HG02852 (cell line): Measurements from ENCODE around the gene MKI67.
A peak's percentile ranks its signal among the peaks of the same experiment; 100 is the strongest.
"Not testable (repeated sequence)": the region's sequence is repeated elsewhere in the genome, so short reads cannot be mapped to it uniquely, and the experiment has no call there.

Experiments used
- ATAC-seq: cut with Tn5 transposase; IDR thresholded peaks from one replicate; pipeline ENCODE4 v1.9.1; 2021; ENCODE audit warnings: mild to moderate bottlenecking, moderate library complexity; ENCODE audit not compliant: unreplicated experiment

MKI67 gene

DNA sequence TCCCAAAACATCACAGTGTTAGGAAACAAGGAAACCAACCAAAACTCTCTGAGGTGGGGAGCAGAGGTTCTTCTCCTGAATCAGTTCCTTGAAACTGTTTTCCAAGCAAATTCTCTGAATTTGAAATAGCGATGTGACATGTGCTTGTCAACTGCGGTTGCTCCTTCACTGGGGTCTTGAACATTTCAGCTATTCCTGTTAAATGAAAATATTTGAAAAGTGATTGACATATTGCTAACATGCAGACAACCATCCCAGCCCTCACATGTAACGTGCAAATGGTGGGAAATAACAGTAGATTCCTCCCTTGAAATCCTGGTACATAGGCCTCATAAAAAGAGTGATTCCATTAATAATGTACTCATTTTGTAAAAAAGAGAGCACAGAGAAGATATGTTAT, 15.9 kb downstream of the MKI67 start:
- no peak for ATAC-seq

DNA sequence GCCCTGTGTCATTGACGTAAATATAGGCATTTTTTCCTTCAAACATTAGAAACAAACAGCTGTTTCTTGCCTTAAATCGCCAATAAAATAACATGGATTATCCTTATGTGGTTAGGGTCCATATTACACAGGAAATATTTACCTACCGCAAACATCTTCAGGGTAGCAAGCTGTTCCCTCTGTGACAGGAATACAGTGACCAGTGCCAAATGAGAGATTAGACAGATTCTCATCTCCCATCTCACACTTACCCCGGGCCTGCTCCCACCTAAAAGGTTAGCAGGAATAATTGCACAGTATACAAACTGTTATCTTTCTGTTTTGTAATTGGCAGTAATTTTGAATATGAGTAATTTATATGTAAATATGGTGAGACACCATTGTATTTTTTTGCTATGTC, 16.5 kb downstream of the MKI67 start:
- no peak for ATAC-seq

DNA sequence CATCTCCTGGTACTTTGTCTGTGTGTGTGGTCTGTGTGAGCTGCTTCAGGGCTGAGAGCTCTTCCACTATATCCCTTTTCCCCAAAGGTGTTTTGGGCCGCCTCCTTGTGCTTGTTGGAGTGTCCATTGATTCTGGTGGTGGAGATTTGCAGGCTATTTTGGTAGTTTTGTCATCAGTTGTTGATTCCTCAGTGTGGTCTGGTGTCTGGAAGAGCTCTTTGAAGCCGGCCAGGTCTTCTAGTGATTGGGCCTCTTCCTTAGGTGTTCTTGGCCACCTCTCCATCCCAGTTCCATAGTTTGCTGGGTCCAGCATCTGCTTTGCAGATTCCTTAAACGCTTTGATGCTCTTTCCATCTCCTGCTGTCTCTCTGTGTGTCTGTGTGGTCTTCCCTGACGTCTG, 20.8 kb downstream of the MKI67 start:
- no peak for ATAC-seq

DNA sequence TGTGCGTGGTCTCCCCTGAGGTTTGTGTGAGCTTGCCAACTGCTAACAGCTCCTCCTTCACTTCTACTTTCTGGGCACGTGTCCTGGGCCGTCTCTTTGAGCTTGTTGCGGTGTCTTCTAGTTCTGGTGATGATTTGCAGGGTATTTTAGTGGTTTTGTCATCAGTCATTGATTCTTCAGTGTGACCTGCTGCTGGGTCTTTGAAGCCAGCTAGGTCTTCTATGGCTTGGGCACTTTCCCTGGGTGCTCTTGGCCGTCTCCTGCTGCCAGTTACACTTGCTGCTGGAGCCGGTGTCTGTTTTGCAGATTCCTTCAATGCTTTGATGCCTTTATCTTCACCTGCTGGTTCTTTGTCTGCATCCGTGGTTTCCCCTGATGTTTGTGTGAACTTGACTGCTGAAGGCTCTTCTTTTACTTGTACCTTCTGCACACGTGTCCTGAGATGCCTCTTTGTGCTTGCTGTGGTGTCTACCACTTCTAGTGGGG, 23.0 kb downstream of the MKI67 start:
- no peak for ATAC-seq

DNA sequence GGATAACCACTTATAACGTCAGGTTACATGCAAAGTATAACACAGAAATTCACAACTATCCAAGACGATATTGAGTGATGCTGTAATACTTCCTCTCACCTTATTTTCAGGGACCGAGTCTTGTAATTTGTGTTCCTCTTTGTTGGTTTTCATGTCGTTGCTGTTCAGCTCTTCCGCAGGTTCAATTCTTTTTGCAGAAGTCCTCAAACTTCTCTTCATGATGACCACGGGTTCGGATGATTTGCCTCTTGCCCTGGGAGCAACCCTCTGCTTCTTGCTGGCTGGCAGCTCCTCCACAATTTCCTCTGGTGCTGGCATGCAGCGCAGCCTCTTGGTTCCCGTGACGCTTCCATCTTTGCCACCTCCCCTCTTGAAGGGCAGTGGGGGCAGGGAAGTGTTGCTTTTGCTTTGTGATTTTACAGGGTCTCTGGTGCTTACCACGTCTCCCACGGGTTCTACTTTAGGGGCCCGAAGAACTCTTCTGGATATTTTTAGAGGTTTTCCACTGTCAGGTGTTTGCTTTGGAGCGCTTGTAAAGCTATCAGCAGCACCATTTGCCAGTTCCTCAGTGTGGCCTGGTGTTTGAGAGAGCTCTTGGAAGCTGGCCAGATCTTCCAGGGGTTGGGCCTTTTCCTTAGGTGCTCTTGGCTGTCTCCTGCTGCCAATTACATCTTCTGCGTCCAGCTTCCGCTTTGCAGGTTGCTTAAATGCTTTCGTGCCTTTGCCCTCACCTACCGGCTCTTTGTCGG, 23.6 kb downstream of the MKI67 start:
- ATAC-seq: no peak

DNA sequence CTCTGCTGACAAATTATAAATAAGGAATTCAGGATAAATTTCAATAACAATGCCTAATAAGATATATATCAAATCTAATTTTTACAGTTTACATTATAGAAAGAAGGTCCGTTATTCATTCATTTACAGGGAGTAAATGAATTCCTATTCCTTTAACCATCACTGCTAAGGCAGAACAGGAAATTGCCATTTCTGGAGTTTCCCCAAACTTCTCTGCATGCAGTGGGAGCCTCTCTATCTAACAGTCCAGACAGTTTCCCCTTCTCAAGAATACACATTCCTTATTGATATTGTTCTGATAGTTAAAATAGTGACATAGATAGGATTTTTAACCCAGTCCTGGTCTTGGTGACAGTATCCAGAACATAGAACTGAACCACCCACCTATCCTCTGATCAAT, 24.3 kb downstream of the MKI67 start:
- no peak for ATAC-seq

DNA sequence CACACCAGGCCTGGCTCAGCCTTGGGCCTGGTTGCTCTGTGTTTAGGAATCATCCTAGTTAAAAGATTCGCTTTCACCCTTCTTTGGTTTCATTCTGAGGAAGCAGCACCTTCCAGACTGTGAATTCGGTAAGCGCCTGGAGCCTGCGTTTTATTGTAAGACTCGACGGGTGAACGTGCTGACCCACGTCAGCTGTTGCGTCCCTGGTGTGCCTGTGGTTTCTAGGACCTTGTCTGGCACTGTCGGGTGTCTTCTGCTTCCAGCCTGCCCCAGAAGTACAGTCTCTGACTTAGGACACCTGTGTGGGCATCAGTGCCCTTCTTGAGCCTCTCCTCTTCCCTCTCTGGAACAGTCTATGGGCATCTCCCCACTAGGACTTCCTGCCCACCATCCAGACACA, 26.3 kb downstream of the MKI67 start:
- no peak for ATAC-seq

DNA sequence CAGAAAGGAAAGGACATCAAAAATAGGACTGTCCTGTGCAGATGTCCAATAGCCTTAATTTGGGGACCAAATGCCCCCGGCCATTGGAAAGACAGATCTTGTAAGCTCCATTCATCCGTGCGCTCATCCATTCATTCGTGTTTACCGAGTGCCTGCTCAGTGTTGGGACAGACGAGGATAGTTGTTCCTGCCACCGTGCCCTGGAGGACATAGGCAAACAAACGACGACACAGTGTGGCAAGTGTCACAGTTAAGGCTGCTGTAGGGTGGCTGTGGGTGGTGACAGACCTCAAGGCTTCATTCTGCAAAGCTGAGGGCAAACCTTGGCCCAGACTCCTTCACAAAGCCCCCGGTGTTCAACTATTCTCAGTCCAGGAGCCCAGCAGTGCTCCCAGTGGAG, 27.6 kb downstream of the MKI67 start:
- no peak for ATAC-seq

DNA sequence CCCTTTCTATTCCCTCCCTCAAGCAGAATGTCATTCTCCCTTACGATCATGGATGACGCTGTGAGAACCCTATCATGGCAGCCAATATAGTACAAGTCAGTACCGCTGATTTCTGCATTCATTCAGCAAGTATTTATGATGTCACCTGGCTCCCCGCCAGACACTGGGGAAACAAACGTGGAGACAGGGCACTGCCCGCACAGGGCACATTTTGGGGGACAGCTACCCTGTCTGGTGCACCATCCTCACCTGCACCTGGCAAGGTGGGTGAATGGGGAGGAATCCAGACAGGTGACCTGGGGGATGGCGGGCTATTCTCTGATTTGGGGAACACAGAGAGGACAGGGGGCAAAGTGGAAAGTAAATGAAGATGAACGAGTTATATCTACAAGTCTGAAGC, 28.4 kb downstream of the MKI67 start:
- ATAC-seq: no peak

DNA sequence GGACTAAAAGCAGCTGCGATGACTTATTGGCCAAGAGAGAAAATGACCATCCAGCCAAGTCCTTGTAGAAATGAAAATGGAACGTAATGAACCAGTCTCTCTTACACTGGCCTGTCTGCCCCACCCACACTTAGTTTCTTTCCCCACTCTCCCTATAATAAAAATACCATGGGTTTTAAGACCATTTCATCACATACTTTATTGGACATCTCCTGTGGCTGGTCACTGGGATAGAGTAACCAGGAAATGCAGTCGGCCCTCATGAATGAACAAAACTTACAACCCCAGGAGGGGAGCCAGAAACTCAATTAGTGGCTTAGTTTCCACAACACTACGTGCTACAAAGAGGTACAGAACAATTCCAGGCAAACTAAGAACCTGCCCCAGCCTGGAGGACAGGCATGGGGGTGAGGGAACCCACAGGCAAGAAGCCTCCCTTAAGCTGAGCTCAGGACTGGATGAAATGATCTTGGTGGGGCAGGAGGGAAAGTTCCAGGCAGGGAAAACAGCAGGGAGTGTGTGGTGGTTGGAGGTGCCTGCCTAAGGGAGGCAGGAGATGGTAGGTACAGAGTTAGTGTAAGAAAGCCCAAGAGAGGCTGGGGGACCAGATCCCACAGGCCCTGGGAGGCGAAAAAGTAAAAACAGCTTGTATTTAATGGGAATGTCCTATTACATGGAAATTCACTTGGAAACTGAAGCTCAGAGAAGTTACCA, 29.6 kb downstream of the MKI67 start:
- no peak for ATAC-seq

DNA sequence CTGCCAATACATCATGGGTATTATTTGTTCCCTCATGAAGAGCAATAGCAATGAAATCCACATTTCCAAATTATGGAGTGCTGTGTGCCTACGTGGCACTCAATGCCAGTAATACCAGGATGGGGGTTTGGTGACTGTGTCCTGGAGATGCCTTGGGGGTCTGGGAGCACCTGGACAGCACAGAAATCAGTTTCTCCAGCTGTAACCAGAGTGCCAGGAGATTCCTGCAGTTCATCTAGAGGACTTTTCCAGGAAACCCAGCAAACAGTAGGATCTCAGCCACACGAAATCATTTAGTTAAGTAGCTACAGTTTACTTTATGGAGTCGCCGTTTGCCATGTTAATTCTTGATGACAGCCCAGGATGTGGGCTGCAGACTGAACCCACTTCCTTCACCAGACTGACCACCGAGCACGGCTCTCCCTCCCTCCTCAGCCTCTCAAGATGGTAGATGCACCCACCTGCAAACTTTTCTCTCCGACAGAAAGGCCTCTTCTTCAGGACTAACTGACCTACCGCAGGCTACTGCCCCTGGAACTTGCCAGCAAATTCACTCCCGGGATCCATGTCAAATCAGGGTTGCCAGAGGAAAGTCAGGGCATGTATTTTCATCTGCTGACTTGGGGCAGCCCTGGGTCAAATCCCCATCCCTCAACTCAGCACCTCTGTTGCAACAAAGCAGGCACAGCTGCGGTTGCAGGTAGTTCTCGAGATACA, 30.3 kb downstream of the MKI67 start:
- peak; percentile 38 for ATAC-seq

DNA sequence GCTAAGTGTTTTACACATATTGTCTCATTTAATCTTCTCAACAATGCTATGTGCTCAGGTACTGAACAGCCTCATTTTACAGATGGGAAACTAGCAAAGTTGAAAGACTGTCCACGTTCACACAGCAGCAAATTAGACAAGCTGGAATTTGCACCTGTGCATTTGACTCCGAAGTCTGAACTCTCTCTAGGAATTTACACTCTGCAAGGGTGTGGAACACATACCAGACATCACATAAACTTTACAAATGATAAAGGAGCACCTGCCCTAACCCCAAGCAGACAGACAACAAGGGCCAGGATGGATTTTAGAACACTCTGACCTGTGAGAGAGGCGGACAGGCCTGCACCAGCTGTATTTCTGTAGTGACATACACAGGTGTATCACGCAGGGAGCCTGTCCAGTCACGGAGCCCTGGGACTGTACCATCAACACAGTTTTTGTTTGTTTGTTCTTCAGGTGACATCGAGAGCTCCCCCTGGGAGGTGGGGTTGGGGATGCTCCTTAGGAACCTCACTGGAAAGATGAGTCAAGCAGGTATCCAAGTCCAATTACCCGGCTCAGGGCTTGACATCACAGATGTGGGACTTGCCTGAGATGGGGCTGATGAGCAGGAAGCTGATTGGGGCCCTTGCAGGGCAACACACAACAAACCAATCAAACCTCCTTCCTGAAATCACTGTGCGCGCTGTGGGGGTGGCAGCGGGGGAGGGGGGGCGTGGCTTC, 31.0 kb downstream of the MKI67 start:
- ATAC-seq: peak; percentile 75

DNA sequence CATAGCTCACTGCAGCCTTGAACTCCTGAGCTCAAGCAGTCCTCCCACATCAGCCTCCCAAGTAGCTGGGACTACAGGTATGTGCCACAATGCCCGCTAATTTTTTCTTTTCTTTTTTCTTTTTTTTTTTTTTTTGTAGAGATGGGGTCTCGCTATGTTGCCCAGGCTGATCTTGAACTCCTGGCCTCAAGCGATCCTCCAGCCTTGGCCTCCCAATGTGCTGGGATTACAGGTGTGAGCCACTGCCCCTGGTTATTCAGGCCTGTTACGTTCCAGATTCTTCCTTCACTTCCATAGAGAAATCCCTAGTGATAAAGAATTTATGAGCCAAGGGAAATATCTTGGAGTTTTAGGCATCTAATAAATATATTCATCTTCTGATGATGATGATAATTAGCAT, 31.6 kb downstream of the MKI67 start:
- ATAC-seq: not testable (repeated sequence)

DNA sequence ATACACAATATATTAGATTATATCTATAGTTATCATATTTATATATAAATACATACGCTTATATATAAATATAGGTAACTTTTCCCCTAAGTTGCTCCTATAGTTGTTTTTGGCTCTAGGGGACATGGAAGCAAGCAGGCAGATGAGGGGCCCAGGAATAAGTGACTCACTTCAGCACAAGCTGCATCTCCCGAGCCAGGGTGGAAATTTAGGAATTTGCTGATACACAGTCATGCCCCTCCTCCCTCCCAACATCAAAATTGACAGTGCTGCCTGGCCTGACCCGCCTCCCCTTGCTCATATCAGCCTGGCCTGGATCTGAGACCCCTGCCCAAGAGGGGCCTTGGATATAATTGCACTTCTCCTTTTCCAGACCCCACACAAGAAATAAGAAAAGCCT, 33.8 kb downstream of the MKI67 start:
- no peak for ATAC-seq

DNA sequence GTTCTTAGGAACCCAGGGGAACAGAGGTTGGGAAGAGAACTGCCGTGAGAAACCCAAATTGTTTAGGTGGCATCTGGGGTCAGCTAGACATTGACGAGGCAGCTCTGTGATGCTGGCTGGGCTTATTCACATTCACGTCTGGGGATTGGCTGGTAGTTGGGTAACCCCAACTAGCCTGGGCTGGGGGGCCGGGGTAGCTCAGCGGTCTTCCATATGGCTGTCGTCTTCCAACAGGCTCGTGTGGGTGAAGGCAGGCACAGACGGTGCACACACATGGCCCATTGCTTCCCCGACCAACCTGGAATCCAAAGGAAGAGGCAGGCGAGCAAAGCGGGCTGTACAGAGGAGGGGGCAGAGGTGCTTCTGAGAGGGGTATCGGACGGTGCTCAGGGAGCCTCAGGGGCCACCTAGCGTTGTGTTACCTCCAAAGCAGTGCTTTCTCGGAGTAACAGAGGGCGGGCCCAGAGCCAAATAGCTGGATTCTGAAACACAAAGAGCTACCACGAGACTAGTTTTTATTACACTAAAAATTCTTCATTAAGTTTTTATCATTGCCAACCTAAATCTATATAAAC, 34.5 kb downstream of the MKI67 start:
- no peak for ATAC-seq

DNA sequence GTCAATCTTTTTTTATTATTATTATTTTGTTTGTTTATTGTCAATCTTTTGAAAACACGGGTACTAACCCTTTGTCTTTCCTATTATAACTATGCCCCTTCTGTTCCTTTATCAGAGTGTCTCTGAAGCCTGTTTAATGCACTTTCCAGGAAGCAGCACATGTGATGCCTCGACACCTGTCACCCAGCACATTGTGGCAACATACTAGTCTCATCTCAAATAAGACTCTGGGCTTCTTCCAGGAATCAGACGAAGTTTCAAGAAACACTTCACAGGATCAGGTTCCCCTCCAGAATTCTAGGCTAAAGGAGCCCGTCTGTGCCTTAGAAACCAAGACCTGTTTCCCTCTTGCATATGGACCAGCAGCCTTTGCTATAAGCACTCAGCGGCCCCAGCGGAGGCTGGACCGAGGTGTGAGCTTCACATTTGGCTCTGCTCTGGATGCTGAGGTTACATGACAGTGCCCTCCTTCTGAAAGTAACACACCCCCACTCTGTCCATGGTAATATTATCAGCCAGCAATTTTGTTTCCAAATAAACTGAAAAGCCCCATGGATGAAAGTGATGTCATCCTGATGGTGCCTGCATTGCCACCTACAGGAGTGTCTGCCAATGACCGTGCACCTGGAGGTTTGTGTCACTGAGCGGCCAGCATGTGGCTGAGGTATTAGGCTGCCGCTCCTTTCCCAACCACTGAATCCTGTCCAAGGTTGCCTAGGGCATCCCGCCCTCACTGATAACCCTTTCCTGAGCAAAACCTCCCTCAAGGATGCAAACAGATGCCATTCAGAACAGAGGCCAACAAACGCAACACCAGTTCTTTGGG, 38.1 kb downstream of the MKI67 start:
- no peak for ATAC-seq

DNA sequence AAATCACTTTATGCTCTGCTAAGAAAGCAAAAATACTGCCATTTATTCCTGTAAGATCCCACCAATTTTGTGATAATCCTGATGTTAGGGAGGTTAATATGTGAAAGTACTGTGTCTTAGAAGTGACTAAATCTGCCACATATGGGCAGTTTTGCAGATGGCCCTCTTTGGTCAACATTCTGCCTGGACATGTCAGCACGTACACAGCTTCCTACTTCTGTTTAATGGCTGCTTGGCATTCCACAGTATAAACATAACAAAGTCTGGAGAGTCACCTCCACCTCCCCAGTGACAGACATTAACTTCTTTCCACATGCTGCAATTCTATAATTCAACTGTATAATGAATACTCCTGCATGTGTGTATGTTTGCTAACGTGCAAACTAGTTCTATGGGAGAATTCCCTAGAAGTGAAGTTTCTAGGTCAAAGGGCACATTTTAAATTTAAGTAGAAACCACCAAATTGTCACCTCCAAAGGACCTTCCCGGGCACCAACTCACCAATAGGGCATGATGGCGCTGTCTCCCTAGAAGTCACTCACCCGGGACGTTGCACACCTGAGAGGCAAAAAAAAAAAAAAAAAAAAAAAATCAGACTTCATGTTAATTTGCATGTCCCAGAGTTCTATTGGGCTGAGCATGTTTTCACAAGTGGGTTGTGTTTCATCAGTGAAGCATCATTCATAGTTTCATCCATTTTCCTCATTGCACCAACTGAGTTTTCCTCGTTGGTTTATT, 38.9 kb downstream of the MKI67 start:
- ATAC-seq: no peak

DNA sequence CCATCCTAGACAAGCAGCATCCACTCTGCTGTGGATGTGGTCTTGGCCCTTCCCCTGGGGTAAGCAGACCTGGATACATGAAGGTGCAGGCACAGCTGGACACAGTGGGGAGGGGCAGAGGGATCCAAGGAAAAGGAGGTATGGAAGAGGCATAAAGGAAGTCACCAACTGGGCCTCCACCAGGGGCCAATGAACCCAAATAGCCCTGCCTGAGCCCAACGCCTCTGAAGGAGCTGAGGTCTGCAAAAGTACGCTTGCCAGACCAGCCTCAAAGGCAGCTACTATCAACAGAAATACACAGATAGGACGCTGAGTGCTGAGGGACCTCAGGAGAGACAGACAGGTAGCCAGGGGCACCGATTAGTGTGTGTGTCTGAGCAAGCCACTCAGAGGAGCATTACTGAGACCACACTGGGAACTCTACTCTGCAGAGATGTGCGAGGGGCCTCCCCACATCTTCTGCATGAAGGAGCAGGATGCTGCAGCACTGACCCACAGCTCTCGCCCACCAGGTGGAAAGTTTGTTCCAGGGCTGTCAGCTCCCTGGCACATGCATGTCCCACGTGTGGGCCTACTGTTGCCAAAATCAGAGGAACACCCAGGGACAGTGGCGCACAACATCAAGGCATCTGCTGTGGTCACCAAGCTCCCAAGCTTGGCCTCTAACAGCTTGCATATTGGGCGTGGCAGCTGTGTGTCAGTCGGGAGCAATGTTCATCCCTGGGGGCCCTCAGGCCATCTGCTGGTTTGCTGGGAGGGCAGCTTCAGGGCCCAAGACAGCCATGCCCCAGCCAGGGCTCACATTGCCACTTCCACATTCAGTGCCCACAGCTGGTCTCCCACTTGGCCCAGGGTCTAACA, 40.0 kb downstream of the MKI67 start:
- no peak for ATAC-seq
